Measurements from ENCODE around the gene DELE1.

The DELE1 gene

GRCh38 chr5:141960449-141961323 is 37.0 kb downstream of the DELE1 start:
- DNase-seq: peak; percentile 91

DNA sequence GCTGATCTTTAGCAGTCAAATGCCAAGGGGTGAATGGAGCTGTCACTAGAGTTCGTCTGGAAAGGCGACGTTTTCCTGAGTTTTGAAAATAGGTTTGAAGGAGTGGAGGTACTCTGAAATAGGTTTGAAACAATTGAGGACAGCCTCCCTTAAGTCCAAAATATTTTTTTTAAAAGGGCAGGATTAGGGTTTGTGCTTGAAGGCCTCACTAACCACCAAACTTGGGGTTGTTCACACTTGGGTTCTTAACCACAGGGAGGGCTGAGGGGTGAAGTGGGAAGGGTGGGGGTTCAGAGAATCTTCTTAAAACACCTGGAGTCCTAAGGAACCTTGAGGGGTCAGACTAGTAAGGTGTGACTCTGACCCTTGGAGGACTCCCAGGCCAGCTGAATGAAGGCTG is 37.8 kb downstream of the DELE1 start:
- no peak for DNase-seq

DNA sequence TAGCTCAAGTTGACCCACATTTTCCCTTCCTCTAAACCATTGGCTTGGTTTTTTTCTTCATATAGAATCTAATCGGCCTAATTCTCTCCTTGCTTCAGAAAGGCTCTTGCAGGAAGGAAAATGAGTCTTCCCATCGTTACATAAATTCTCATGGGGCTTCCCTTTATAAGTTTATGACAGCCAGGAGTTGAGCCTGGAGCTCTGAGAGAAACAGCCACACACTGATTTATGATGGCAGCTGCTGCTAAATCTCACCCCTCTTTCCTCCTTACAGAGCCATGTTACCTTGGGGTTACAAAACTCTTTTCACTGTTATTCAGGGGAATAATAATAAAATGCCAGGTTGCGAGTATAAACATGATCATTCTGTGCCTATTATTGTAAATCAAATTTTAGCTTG is 40.0 kb downstream of the DELE1 start:
- DNase-seq: no peak

DNA sequence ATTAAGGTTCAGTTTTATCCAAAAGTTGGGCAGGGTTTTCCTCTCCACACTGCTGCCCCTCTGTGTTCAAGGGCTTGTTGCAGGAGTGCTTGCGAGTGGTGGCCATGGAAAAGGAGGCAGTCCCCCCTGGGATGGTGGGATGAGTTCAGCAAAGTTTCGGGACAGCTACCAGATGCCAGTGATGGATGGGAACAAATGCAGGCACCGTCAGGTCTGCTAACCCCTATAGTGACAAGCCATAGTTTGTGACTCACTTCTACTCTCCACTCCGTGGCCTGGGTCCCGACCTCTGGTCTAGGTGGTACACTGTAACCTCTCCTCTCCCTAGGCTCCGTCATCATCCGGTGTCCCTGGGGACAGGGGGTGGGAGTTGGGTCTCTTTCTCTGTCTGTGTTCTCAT is 41.4 kb downstream of the DELE1 start:
- DNase-seq: no peak

- DNase-seq: no peak
These were observed 42.7 kb downstream of the DELE1 start for GRCh38 chr5:141966275-141966962.

- DNase-seq: no peak
These were observed 43.3 kb downstream of the DELE1 start for GRCh38 chr5:141966963-141967333.

GRCh38 chr5:141968914-141969608 is 45.4 kb downstream of the DELE1 start, which contains the start of gene RNF14:
RNF14 (plus strand) TSS chr5:141969105; CDS start chr5:141973589, 4,484 bp downstream.
- DNase-seq: peak; percentile 94

DNA sequence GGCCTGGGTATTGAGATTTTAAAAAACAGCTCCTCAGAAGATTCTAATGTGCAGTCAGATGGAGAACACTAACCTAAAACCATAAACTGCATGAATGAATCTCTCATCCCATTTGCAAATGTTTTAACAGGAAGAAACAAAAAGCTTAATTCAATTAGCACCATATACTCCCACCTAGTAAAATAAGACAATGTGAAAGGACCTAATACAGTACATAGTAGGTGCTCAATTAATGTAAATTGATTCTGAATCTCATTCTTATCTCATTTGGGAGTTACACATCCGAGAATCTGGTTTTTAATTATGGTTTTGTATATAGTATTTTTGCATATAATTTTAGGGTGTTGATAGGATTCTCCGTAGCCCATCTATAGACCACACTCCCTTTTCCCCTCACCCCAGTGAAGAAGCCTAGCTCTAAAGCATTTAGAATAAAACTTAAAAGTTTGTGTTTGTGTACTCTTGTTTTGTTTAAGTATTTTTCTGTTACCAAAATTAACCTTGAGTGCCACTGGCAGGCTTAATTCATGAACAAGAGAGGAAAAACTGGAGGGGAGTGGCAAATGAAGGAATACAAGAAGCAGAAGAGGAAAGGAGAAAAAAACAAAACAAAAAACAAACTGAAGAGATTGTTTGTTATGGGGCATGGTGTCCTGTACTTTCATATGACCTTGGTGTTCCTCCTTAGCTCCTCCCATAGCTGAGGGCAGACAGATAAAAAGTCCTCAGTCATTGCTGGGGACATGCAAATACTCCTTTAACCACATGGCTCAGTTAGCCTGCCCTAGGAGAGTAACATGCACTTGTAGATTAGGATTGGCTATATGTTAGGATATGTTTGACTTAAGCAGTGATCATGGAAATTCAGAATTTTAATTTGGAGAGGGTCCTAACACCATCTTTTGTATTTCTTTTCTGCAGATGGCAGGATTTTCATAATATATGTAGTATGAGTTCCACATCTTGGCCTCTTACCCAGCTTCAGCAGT is 46.4 kb downstream of the DELE1 start:
- DNase-seq: no peak

- DNase-seq: no peak
These were observed 50.4 kb downstream of the DELE1 start for GRCh38 chr5:141973871-141974595.

GRCh38 chr5:141976176-141976575 is 52.5 kb downstream of the DELE1 start:
- no peak for DNase-seq

GRCh38 chr5:141978389-141978788 is 54.7 kb downstream of the DELE1 start:
- DNase-seq: no peak

DNA sequence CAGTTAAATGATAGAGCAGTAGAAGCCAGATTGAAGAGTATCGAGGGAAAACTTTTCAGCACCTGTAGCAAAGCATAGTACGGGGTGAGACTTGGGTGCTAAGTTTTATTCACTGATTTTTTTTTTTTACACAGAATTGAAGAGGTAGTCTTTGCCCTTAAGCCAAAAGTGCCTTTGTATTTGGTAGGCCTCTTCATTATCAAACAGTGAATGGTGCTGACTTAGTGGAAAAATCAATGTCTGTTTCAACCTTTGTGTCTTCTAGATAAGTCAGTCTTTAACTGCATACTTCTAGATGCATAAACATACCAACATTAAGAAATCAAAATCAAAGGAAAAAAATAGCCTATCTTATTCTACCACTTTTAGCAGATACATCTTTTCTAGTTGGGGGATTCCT is 59.0 kb downstream of the DELE1 start:
- DNase-seq: no peak

GRCh38 chr5:141986072-141986471 is 62.4 kb downstream of the DELE1 start:
- DNase-seq: no peak

DNA sequence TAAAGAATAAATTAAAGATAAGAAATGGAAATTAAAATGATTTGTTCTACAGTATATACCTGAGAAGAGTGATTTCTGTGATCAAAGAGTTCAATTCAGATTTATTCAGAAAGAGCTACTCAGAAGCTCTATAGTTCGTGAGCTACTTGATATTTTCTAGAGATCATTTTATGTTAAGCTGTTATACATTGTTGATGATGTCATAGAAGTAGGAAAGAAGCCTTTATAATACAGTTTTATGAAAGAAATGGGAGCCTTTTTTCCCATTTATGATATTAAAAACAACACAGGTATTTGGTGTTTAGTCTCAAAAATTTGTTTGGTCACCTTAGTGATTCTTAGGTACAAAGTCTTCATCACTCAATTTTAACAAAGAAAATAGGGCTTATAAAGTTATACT is 66.0 kb downstream of the DELE1 start:
- DNase-seq: no peak

All from CD4-positive, alpha-beta T cell treated with Interleukin-21 for 1 hour (primary cell).